Measurements from ENCODE around the gene CD7.

CD7 gene

DNA sequence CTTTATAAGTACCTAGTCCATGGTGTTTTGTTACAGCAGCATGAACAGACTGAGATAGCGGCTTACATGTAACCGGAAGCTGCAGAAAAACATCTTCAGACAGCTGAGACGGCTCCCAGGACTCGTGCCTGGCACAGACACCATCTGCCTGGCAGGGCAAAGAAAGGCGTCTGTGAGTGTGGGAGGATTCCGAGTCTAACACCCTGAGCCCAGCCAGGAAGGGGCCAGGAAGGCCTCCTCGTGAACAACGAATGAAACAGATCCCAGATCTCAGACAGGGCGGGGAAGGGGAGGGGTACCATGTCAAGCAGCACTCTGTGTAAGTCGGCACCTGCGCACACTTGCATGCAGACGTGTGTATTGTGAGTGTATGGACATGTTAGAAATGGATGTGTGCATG, 39.6 kb downstream of the CD7 start:
- no peak for DNase-seq (ENCODE audit: low read depth)
- no peak overlapping the region for H3K4me3 ChIP-seq (ENCODE audit: low read length)
- TF ChIP-seq CTCF (conservative IDR thresholded peaks at IDR 0.05; ENCODE audit: low read depth, low read length), result no peak

GRCh38 chr17:82276938-82277337, 40.5 kb downstream of the CD7 start:
- no peak overlapping the region for H3K4me3 ChIP-seq (ENCODE audit: low read length)
- no peak for TF ChIP-seq CTCF (conservative IDR thresholded peaks at IDR 0.05; ENCODE audit: low read depth, low read length)
- no peak for DNase-seq (ENCODE audit: low read depth)

DNA sequence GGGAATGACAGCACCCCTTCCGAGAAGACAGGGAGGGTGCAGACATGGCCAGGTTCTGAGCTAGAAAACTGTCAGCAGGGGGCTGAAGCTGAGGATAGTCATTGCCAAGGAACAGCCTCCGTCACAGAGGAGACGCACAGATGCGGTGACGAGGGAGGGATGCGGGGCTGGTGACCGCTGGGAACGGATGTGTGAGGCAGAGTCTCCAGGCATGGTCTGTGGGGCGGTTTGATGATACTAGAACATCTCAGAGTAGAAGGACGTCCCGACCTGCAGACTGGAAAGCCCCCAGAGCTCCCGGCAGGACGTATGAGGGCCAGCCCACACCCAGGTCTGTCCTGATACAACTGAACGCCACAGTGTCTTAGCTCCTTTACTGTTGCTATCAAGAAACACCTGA, 42.1 kb downstream of the CD7 start:
- H3K4me3 ChIP-seq (ENCODE audit: low read length), result no peak overlapping the region
- no peak for DNase-seq (ENCODE audit: low read depth)
- TF ChIP-seq CTCF (conservative IDR thresholded peaks at IDR 0.05; ENCODE audit: low read depth, low read length), result no peak

- peak overlapping the region; percentile 49 for H3K4me3 ChIP-seq (ENCODE audit: low read length)
- TF ChIP-seq CTCF (conservative IDR thresholded peaks at IDR 0.05; ENCODE audit: low read depth, low read length), result no peak
- no peak for DNase-seq (ENCODE audit: low read depth)
Observed at GRCh38 chr17:82274134-82275020, 43.0 kb downstream of the CD7 start.

- DNase-seq (ENCODE audit: low read depth), result peak; percentile 26
- no peak for TF ChIP-seq CTCF (conservative IDR thresholded peaks at IDR 0.05; ENCODE audit: low read depth, low read length)
- peak within 1 kb of the TSS; percentile 87 for H3K4me3 ChIP-seq (ENCODE audit: low read length)
Observed at GRCh38 chr17:82273327-82274133, 43.9 kb downstream of the CD7 start, which contains the start of gene CSNK1D. TSS of gene CSNK1D (minus strand) at chr17:82273700. CDS start at chr17:82273381, 319 bp downstream.

GRCh38 chr17:82272495-82273326, 44.7 kb downstream of the CD7 start:
- no peak for DNase-seq (ENCODE audit: low read depth)
- peak overlapping the region; percentile 87 for H3K4me3 ChIP-seq (ENCODE audit: low read length)
- no peak for TF ChIP-seq CTCF (conservative IDR thresholded peaks at IDR 0.05; ENCODE audit: low read depth, low read length)

Data from retinal pigment epithelial cell (primary cell).